HepG2 (cell line): Measurements from ENCODE around the gene VWA5B1. TPM values are rescaled to one million over a fixed set of nuclear protein-coding genes. Genes with fewer than 3 reads are reported as not detected.

Experiments used
- ATAC-seq: fragments of 200-7000 bp; cut with Tn5 transposase; 3 replicates; pipeline ENCODE4 v1.9.1; 2020; ENCODE audit warnings: mild to moderate bottlenecking, moderate library complexity
- BruUV-seq: library from RNA; stranded (reverse); fragments of 400-500 nt; replicated peaks from 2 replicates; lab custom pipeline; 2021; lab: Mats Ljungman, UMichigan
- CTCF ChIA-PET: fragments of 300-600 bp; formaldehyde crosslinking; extraction: SDS; loops from one replicate; lab custom pipeline; 2021; ENCODE audit warnings: low total read pairs, inconsistent platforms, low intra/inter-chr PET ratio; lab: Yijun Ruan, JAX
- POLR2A ChIA-PET: fragments of 350-600 bp; sonication (Branson Sonifier 250); formaldehyde crosslinking; loops from one replicate; lab custom pipeline; 2020; ENCODE audit warnings: antibody characterized with exemption, inconsistent platforms; lab: Yijun Ruan, JAX
- DNase-seq: peaks from one replicate; pipeline ENCODE4 v3.0.0-alpha.2; 2015; ENCODE audit warnings: low spot score
- FAIRE-seq: peaks from 3 replicates; lab custom pipeline; 2011; peaks lifted over from hg19 to GRCh38; lab: Jason Lieb, UNC
- H2AFZ ChIP-seq: one replicate; pipeline ENCODE4 v1.6.1; 2011; ENCODE audit warnings: low read length, inconsistent platforms
- H3K27ac ChIP-seq: fragments of 300-600 bp; 3 replicates; pipeline ENCODE4 v1.8.0; 2011; ENCODE audit warnings: mixed run types, mild to moderate bottlenecking, mixed read lengths, low read length, inconsistent platforms; ENCODE audit not compliant: insufficient read depth; ENCODE audit errors: extremely low read length
- H3K27me3 ChIP-seq, 2 experiments: fragments of 200-600 bp in 1 of 2; 2 replicates in 1 of 2; 3 replicates in 1 of 2; pipeline versions ENCODE4 v1.6.0 to v1.8.0; 2011; ENCODE audit warnings: low read length in 2 of 2, mild to moderate bottlenecking in 2 of 2, moderate library complexity in 2 of 2, inconsistent platforms in 1 of 2; ENCODE audit not compliant: insufficient read depth in 2 of 2, control insufficient read depth in 1 of 2
- H3K36me3 ChIP-seq, 2 experiments: fragments of 200-600 bp in 1 of 2; replicated peaks in 1 of 2; 2 replicates in 1 of 2; 3 replicates in 1 of 2; pipeline versions ENCODE4 v1.5.1 to v1.8.0; 2011; ENCODE audit warnings: low read length in 2 of 2, inconsistent platforms in 1 of 2; ENCODE audit not compliant: insufficient read depth in 2 of 2, control insufficient read depth in 1 of 2
- H3K4me1 ChIP-seq: 2 replicates; pipeline ENCODE4 v1.5.1; 2012; ENCODE audit warnings: low read length, inconsistent platforms; ENCODE audit not compliant: insufficient read depth
- H3K4me2 ChIP-seq: 2 replicates; pipeline ENCODE4 v1.6.0; 2011; ENCODE audit warnings: low read depth, low read length, inconsistent platforms
- H3K4me3 ChIP-seq, 3 experiments: fragments of 200-600 bp in 1 of 3; sonication (generic), shearing (Covaris generic) in 1 of 3; replicated peaks in 1 of 3; 2 replicates each; pipeline ENCODE4 v1.5.1; 2011 to 2016; ENCODE audit warnings: low read length in 3 of 3, inconsistent platforms in 2 of 3, low read depth in 2 of 3, mild to moderate bottlenecking in 2 of 3, control low read depth in 1 of 3, mixed read lengths in 1 of 3; ENCODE audit not compliant: insufficient read depth in 1 of 3
- H3K79me2 ChIP-seq: one replicate; pipeline ENCODE4 v1.6.1; 2011; ENCODE audit warnings: low read length, inconsistent platforms; ENCODE audit not compliant: insufficient read depth
- H3K9ac ChIP-seq: 2 replicates; pipeline ENCODE4 v1.6.0; 2011; ENCODE audit warnings: mild to moderate bottlenecking, low read depth, low read length, inconsistent platforms; ENCODE audit not compliant: insufficient read depth
- H3K9me3 ChIP-seq: 2 replicates; pipeline ENCODE4 v1.5.1; 2012; ENCODE audit warnings: mild to moderate bottlenecking, low read length
- H4K20me1 ChIP-seq: 2 replicates; pipeline ENCODE4 v1.6.0; 2011; ENCODE audit warnings: inconsistent platforms, mild to moderate bottlenecking, low read length, moderate library complexity; ENCODE audit not compliant: insufficient read depth
- ARID5B ChIP-seq: IDR thresholded peaks from 2 replicates; pipeline ENCODE4 v1.4.0; 2020; ENCODE audit warnings: mild to moderate bottlenecking, missing genetic modification reagents
- CEBPB ChIP-seq: IDR thresholded peaks from 2 replicates; pipeline ENCODE4 v1.6.1; 2011; ENCODE audit warnings: low read depth, low read length, improper control_type of control experiment, borderline replicate concordance
- HES4 ChIP-seq: sonication (generic); formaldehyde crosslinking; IDR thresholded peaks from 2 replicates; pipeline ENCODE4 v1.9.0; 2021; ENCODE audit warnings: mild to moderate bottlenecking, missing genetic modification reagents, borderline replicate concordance
- RORA ChIP-seq: sonication (generic); formaldehyde crosslinking; IDR thresholded peaks from 2 replicates; pipeline ENCODE4 v1.5.0; 2020; ENCODE audit warnings: mild to moderate bottlenecking, missing genetic modification reagents, moderate library complexity
- SMAD1 ChIP-seq: sonication (generic); formaldehyde crosslinking; IDR thresholded peaks from 2 replicates; pipeline ENCODE4 v1.4.0; 2020; ENCODE audit warnings: missing genetic modification reagents, low read depth, mild to moderate bottlenecking, borderline replicate concordance
- ZEB1 ChIP-seq: IDR thresholded peaks from 2 replicates; pipeline ENCODE4 v1.6.1; 2012; ENCODE audit warnings: mild to moderate bottlenecking, low read depth, inconsistent platforms; ENCODE audit not compliant: insufficient replicate concordance
- ZNF12 ChIP-seq: sonication (generic); formaldehyde crosslinking; IDR thresholded peaks from 2 replicates; pipeline ENCODE4 v1.5.0; 2020; ENCODE audit warnings: missing genetic modification reagents
- ZNF460 ChIP-seq: sonication (generic); formaldehyde crosslinking; IDR thresholded peaks from 2 replicates; pipeline ENCODE4 v1.5.1; 2020; ENCODE audit warnings: missing genetic modification reagents, mild to moderate bottlenecking, borderline replicate concordance
- ZNF572 ChIP-seq: sonication (generic); formaldehyde crosslinking; IDR thresholded peaks from 2 replicates; pipeline ENCODE4 v1.5.1; 2020; ENCODE audit warnings: mild to moderate bottlenecking, missing genetic modification reagents
- ZNF629 ChIP-seq: sonication (generic); formaldehyde crosslinking; conservative IDR thresholded peaks from 2 replicates; pipeline ENCODE4 v1.5.0; 2020; ENCODE audit warnings: missing genetic modification reagents
- ZNF740 ChIP-seq: sonication (generic); formaldehyde crosslinking; IDR thresholded peaks from 2 replicates; pipeline ENCODE4 v1.4.0; 2020; ENCODE audit warnings: missing genetic modification reagents
- ZNF768 ChIP-seq: sonication (generic); formaldehyde crosslinking; IDR thresholded peaks from 2 replicates; pipeline ENCODE4 v1.4.0; 2020; ENCODE audit warnings: missing genetic modification reagents
- WGBS: methylation state at CpG from one replicate; pipeline ENCODE4 v1.1.6; 2017; ENCODE audit warnings: low lambda C conversion rate; 5-methylcytosine and 5-hydroxymethylcytosine counted together
- in situ Hi-C: cut with HindIII; loops from 2 replicates; pipeline ENCODE4 v1.10.0; 2017; ENCODE audit warnings: low pct_unique_long_range_greater_than_20kb; ENCODE audit not compliant: extremely low pct_ligation_motif_present
- intact Hi-C: fragments of 100-400 bp; cut with micrococcal nuclease; formaldehyde crosslinking; loops from one replicate; pipeline ENCODE4 v1.10.0; 2022; ENCODE audit not compliant: unreplicated experiment
- polyA plus RNA-seq, 8 experiments: library from polyadenylated mRNA; depleted of rRNA in 3 of 8; stranded (reverse) in 7 of 8; unstranded in 1 of 8; fragments of >200 nt; fragmentation: Illumina TruSeq in 4 of 8; extraction: Trizol in 4 of 8; gene quantifications; 2 replicates each; pipeline versions ENCODE4 v1.2.1 to v1.2.3, GENCODE V29; 2011 to 2016; ENCODE audit warnings: low read depth in 4 of 8, missing spikeins in 1 of 8, mixed read lengths in 1 of 8; ENCODE audit not compliant: insufficient read depth in 1 of 8
- total RNA-seq, 5 experiments: library from RNA; depleted of rRNA; stranded (reverse); fragments of >200 nt; fragmentation: Illumina TruSeq; extraction: Trizol; gene quantifications; 2 replicates each; pipeline ENCODE4 v1.2.3, GENCODE V29; 2016; ENCODE audit warnings: low read depth in 1 of 5
- TF ChIP-seq, protein P1 (sequence below): sonication (generic); formaldehyde crosslinking; IDR thresholded peaks from 2 replicates; pipeline ENCODE4 v1.4.0; 2020; ENCODE audit warnings: mild to moderate bottlenecking, missing genetic modification reagents

Gene VWA5B1
- total and polyA plus RNA-seq, 2 of the 13 experiments (the other 11 are each of a cell fraction or from before 2014, with no cell fraction given), result not detected

DNA sequence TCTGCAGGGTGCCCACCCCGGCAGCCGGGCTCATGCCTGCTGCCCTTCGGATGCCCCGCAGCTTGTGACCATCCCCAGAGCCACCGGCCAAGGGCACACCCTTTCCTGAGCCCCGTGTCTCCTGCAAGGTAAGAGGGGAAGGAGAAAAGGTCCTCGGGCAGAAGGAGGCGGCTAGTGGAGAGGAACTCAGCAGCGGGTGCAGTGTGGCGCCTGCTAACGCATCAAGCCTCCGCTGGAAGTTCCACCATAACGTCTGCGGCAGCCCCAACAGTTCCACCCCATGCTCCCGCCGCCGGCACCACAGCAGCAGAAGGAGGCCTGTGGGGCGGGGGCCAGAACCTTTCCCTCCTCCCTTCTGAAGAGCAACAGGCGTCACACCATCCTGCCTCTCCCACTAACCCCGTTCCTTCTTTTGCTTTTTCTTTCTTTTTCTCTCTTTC, 990 bp downstream of the VWA5B1 start (continued):
- TF ChIP-seq ZEB1 (no peak), ZNF629 (CRISPR knock-in tag) (no peak), ARID5B (no peak), ZNF768 (CRISPR knock-in tag) (no peak)

DNA sequence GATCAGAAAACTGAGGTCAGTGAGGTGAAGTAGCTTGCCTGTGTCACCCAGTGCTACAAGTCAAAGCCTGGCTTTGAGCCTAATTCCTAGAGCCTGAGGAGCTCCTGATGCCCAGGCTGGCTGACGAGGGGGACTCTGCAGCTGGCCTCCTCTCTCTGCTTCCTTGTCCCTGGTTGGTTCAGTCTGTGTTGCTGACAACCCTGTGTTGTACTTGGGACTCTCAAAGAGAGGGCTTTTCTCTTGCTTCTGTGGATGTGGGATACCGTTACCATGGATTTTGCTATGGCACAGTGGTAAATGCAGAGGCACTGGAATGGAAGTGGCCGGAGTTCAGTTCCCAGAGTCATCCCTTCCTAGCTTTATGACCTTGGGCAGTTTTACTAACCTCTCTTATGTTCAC, 8.0 kb downstream of the VWA5B1 start:
- H2AFZ ChIP-seq, result no peak overlapping the region
- H3K9me3 ChIP-seq, result no peaks in the 10 kb centered on the region
- BruUV-seq, result no TSS peak
- H3K27ac ChIP-seq, result no peak overlapping the region
- intact Hi-C loops (no loop called here), in situ Hi-C loops (no loop called here)
- ChIA-PET CTCF (no interaction called here), POLR2A (no interaction called here)
- WGBS, result 18% methylated on average over 3 of the region's 3 CpGs
- DNase-seq, result no peak
- no peaks in the 10 kb centered on the region for H3K36me3 ChIP-seq
- no peaks in the 10 kb centered on the region for H3K79me2 ChIP-seq
- no peak overlapping the region for H3K4me2 ChIP-seq
- FAIRE-seq, result no peak
- ATAC-seq, result no peak
- H3K27me3 ChIP-seq, result peaks cover 3 to 29% of the 10 kb centered on the region in 2 experiments; a peak in 4 of 5 replicates
- no peaks in the 10 kb centered on the region for H3K4me1 ChIP-seq
- H3K4me3 ChIP-seq, result no peak overlapping the region
- no peak overlapping the region for H3K9ac ChIP-seq
- TF ChIP-seq ZNF460 (CRISPR knock-in tag) (no peak), CEBPB (no peak), SMAD1 (CRISPR knock-in tag) (no peak), ZNF12 (CRISPR knock-in tag) (no peak), ZNF740 (CRISPR knock-in tag) (no peak), ZNF572 (CRISPR knock-in tag) (no peak), HES4 (CRISPR knock-in tag) (no peak), RORA (CRISPR knock-in tag) (no peak)
- TF ChIP-seq, protein P1, sequence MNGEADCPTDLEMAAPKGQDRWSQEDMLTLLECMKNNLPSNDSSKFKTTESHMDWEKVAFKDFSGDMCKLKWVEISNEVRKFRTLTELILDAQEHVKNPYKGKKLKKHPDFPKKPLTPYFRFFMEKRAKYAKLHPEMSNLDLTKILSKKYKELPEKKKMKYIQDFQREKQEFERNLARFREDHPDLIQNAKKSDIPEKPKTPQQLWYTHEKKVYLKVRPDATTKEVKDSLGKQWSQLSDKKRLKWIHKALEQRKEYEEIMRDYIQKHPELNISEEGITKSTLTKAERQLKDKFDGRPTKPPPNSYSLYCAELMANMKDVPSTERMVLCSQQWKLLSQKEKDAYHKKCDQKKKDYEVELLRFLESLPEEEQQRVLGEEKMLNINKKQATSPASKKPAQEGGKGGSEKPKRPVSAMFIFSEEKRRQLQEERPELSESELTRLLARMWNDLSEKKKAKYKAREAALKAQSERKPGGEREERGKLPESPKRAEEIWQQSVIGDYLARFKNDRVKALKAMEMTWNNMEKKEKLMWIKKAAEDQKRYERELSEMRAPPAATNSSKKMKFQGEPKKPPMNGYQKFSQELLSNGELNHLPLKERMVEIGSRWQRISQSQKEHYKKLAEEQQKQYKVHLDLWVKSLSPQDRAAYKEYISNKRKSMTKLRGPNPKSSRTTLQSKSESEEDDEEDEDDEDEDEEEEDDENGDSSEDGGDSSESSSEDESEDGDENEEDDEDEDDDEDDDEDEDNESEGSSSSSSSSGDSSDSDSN (CRISPR knock-in tag), result no peak
- no peaks in the 10 kb centered on the region for H4K20me1 ChIP-seq
